ENCODE measurements around the gene DNAJB14. TPM values are rescaled to one million over a fixed set of nuclear protein-coding genes. Genes with fewer than 3 reads are reported as not detected.

Gene DNAJB14
- total RNA-seq, 2 experiments from 2014 or later, result 66.3 to 67.4 TPM

DNA sequence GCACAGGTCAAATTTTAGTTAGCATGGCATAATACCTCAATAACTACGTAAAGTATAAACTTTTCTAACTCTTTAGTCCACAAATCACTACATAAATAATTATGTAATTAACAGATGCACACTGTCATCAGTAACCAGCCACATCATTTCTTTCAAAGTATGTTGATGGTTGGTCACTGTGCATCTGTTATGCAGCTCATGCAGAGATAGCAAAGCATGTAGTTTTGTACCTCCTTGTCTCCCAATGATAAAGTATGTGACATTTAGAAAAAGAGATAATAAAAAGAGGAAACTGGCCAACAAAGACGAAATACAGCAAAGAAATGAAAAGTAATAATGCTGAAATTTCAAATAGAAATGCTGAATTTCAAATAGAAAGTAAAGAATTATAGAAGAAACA, 55.1 kb downstream of the DNAJB14 start:
- POLR2A ChIA-PET, result interaction anchor here (1.3 kb wide), 1 partner anchor 55 kb away, joined by 4 read pairs; the partner anchor contains the start of gene DNAJB14
- no peak for TF ChIP-seq CTCF (IDR thresholded peaks at IDR 0.05)
- H3K4me3 Mint-ChIP-seq, result peak overlapping the region; percentile 45

GRCh38 chr4:99887837-99888236, 58.6 kb downstream of the DNAJB14 start:
- POLR2A ChIA-PET, result no interaction called here
- H3K36me3 Mint-ChIP-seq (ENCODE audit: low read depth), result peaks cover 66% of the 10 kb centered on the region
- H3K9me3 Mint-ChIP-seq, result no peaks in the 10 kb centered on the region
- CTCF ChIA-PET, result no interaction called here
- no peaks in the 10 kb centered on the region for H3K27me3 ChIP-seq (ENCODE audit: control insufficient read depth in 1 of 2, insufficient read depth in 2 of 2, low read length in 2 of 2)
- TF ChIP-seq CTCF (IDR thresholded peaks at IDR 0.05), result no peak
- intact Hi-C loops (cut with DNase I, micrococcal nuclease), result loop anchor here in 1 of 2 experiments (5.0 kb wide), 1 partner anchor 41 kb away; no protein-coding TSS in a partner anchor
- peaks cover 39% of the 10 kb centered on the region for H3K4me1 Mint-ChIP-seq (ENCODE audit: low read depth)
- no peaks in the 10 kb centered on the region for H3K27me3 Mint-ChIP-seq
- H3K36me3 ChIP-seq (ENCODE audit: insufficient read depth, low read length), result peaks cover 47% of the 10 kb centered on the region
- peaks cover 2% of the 10 kb centered on the region for H3K4me1 ChIP-seq (ENCODE audit: insufficient read depth, low read length)
- no peak for ATAC-seq (ENCODE audit: poor library complexity)
- no peak overlapping the region for H3K27ac Mint-ChIP-seq
- H3K27ac ChIP-seq (ENCODE audit: low read depth in 1 of 2, low read length in 2 of 2), result no peak overlapping the region
- no peak overlapping the region for H3K4me3 Mint-ChIP-seq
- no peak for DNase-seq
- H3K4me3 ChIP-seq (ENCODE audit: low read length), result no peak overlapping the region
- no peaks in the 10 kb centered on the region for H3K9me3 ChIP-seq (ENCODE audit: control insufficient read depth in 1 of 2, insufficient read depth in 1 of 2, low read length in 2 of 2)

More for the DNA sequence above, 55.1 kb downstream of the DNAJB14 start:
- CTCF ChIA-PET, result interaction anchor here (1.6 kb wide), 1 partner anchor 57 kb away, joined by 6 read pairs; no protein-coding TSS in a partner anchor
- Mint-ChIP-seq H3K27ac (peak overlapping the region; percentile 6), H3K9me3 (no peaks in the 10 kb centered on the region), H3K27me3 (no peaks in the 10 kb centered on the region), H3K4me1 (ENCODE audit: low read depth) (peaks cover 65% of the 10 kb centered on the region), H3K36me3 (ENCODE audit: low read depth) (peaks cover 41% of the 10 kb centered on the region)
- Histone ChIP-seq H3K4me3 (ENCODE audit: low read length) (no peak overlapping the region), H3K36me3 (ENCODE audit: insufficient read depth, low read length) (peaks cover 24% of the 10 kb centered on the region), H3K27ac (ENCODE audit: low read depth in 1 of 2, low read length in 2 of 2) (no peak overlapping the region), H3K27me3 (ENCODE audit: control insufficient read depth in 1 of 2, insufficient read depth in 2 of 2, low read length in 2 of 2) (no peaks in the 10 kb centered on the region), H3K4me1 (ENCODE audit: insufficient read depth, low read length) (peaks cover 23% of the 10 kb centered on the region), H3K9me3 (ENCODE audit: control insufficient read depth in 1 of 2, insufficient read depth in 1 of 2, low read length in 2 of 2) (no peaks in the 10 kb centered on the region)
- no peak for DNase-seq
- ATAC-seq (ENCODE audit: poor library complexity), result no peak
- intact Hi-C loops (cut with DNase I, micrococcal nuclease), result loop anchor here in 1 of 2 experiments (2.0 to 10.0 kb wide), 6 partner anchors 203 to 1747 kb away; partner anchors contain the start of genes ADH5, EIF4E, METAP1 and STPG2

DNA sequence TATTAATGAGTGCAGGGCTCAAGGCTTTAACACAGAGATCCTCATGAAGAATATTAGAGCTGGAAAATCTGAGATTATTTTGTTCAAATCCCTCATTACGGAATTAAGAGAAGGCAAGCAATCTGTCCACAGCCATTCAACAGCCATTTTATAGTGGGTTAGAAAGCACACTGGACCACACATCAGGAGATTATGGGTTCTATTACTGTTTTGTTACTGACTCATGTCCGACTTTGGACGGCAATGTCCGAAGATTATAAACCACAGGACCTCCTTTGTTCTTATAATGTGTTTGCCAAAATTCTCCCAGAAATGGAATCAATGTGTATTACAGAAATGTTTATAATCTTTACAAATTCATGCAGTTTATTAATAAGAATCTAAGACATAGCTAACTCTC, 60.3 kb downstream of the DNAJB14 start:
- Mint-ChIP-seq H3K36me3 (ENCODE audit: low read depth) (peaks cover 66% of the 10 kb centered on the region), H3K27me3 (no peaks in the 10 kb centered on the region), H3K27ac (no peak overlapping the region), H3K4me3 (no peak overlapping the region), H3K9me3 (no peaks in the 10 kb centered on the region), H3K4me1 (ENCODE audit: low read depth) (peaks cover 27% of the 10 kb centered on the region)
- H3K27ac ChIP-seq (ENCODE audit: low read depth in 1 of 2, low read length in 2 of 2), result no peak overlapping the region
- intact Hi-C loops (cut with DNase I, micrococcal nuclease), result loop anchor here in 1 of 2 experiments (5.0 kb wide), 1 partner anchor 39 kb away; no protein-coding TSS in a partner anchor
- H3K27me3 ChIP-seq (ENCODE audit: control insufficient read depth in 1 of 2, insufficient read depth in 2 of 2, low read length in 2 of 2), result no peaks in the 10 kb centered on the region
- no peak for TF ChIP-seq CTCF (IDR thresholded peaks at IDR 0.05)
- H3K36me3 ChIP-seq (ENCODE audit: insufficient read depth, low read length), result peaks cover 56% of the 10 kb centered on the region
- no peaks in the 10 kb centered on the region for H3K9me3 ChIP-seq (ENCODE audit: control insufficient read depth in 1 of 2, insufficient read depth in 1 of 2, low read length in 2 of 2)
- no peak for DNase-seq
- H3K4me1 ChIP-seq (ENCODE audit: insufficient read depth, low read length), result no peaks in the 10 kb centered on the region
- POLR2A ChIA-PET, result interaction anchor here (1.5 kb wide), 1 partner anchor 8 kb away, joined by 5 read pairs; the partner anchor contains the start of gene LAMTOR3
- no peak overlapping the region for H3K4me3 ChIP-seq (ENCODE audit: low read length)
- ATAC-seq (ENCODE audit: poor library complexity), result no peak
- CTCF ChIA-PET, result interaction anchor here (0.8 kb wide), 1 partner anchor 330 kb away, joined by 3 read pairs; no protein-coding TSS in a partner anchor

Data from CD4-positive, alpha-beta T cell (primary cell).